Calu3 (cell line): ENCODE measurements around the gene PTGES. TPM values are rescaled to one million over a fixed set of nuclear protein-coding genes. Genes with fewer than 3 reads are reported as not detected.

Experiments used
- BruUV-seq: library from RNA; stranded (reverse); fragments of 400-500 nt; replicated peaks from 2 replicates; lab custom pipeline; 2021; lab: Mats Ljungman, UMichigan
- CTCF ChIA-PET: fragments of 300-600 bp; sonication (Branson Sonifier 250); formaldehyde crosslinking; loops from one replicate; lab custom pipeline; 2022; ENCODE audit warnings: antibody characterized with exemption; lab: Charles Lee
- DNase-seq: peaks from one replicate; pipeline ENCODE4 v3.0.0; 2022
- H3K27ac Mint-ChIP-seq: one replicate; pipeline ENCODE4 v1.8.0; 2022; ENCODE audit warnings: mixed read lengths; ENCODE audit not compliant: unreplicated experiment
- H3K27me3 Mint-ChIP-seq: one replicate; pipeline ENCODE4 v1.8.0; 2022; ENCODE audit warnings: mixed read lengths; ENCODE audit not compliant: unreplicated experiment
- H3K36me3 Mint-ChIP-seq: one replicate; pipeline ENCODE4 v1.8.0; 2022; ENCODE audit warnings: mild to moderate bottlenecking, moderate library complexity, mixed read lengths; ENCODE audit not compliant: insufficient read depth, unreplicated experiment
- H3K4me1 Mint-ChIP-seq: one replicate; pipeline ENCODE4 v1.8.0; 2022; ENCODE audit warnings: mild to moderate bottlenecking, low read depth, mixed read lengths; ENCODE audit not compliant: unreplicated experiment
- H3K4me3 Mint-ChIP-seq: one replicate; pipeline ENCODE4 v1.8.0; 2022; ENCODE audit warnings: mild to moderate bottlenecking, low read depth, moderate library complexity, mixed read lengths; ENCODE audit not compliant: unreplicated experiment
- H3K9me3 Mint-ChIP-seq: one replicate; pipeline ENCODE4 v1.8.0; 2022; ENCODE audit warnings: low read depth, mixed read lengths; ENCODE audit not compliant: unreplicated experiment
- intact Hi-C: fragments of 100-400 bp; cut with micrococcal nuclease; formaldehyde crosslinking; loops from one replicate; pipeline ENCODE4 v1.10.0; 2022; ENCODE audit not compliant: unreplicated experiment
- total RNA-seq: library from RNA; stranded (reverse); gene quantifications from 2 replicates; pipeline ENCODE4 v1.2.3, GENCODE V29; 2022
- TF ChIP-seq, protein P1 (sequence below): fragments of 200-600 bp; IDR thresholded peaks from one replicate; pipeline ENCODE4 v1.8.0; 2022; ENCODE audit warnings: antibody characterized with exemption; ENCODE audit not compliant: unreplicated experiment

The PTGES gene
- total RNA-seq, 1 experiment from 2014 or later = 6.3 TPM

DNA sequence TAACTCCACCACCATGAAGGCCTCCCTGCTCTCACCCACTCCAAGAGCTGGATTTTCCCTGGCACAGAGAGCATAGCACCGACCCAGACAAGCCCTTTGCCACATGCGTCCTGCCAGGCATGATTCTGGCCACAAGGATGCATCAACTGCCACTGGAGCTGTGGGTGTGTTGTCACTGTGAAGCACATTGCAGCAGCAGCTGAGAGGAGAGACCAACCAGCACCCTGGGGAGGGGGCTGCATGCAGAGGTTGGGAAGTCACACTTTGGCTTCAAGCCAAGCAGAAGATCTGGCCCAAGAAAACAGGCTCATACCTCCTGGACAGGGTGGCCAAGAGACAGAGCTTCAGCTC lies 22.6 kb upstream of the PTGES start:
- TF ChIP-seq, protein P1, sequence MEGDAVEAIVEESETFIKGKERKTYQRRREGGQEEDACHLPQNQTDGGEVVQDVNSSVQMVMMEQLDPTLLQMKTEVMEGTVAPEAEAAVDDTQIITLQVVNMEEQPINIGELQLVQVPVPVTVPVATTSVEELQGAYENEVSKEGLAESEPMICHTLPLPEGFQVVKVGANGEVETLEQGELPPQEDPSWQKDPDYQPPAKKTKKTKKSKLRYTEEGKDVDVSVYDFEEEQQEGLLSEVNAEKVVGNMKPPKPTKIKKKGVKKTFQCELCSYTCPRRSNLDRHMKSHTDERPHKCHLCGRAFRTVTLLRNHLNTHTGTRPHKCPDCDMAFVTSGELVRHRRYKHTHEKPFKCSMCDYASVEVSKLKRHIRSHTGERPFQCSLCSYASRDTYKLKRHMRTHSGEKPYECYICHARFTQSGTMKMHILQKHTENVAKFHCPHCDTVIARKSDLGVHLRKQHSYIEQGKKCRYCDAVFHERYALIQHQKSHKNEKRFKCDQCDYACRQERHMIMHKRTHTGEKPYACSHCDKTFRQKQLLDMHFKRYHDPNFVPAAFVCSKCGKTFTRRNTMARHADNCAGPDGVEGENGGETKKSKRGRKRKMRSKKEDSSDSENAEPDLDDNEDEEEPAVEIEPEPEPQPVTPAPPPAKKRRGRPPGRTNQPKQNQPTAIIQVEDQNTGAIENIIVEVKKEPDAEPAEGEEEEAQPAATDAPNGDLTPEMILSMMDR = no peak
- H3K27me3 Mint-ChIP-seq = no peaks in the 10 kb centered on the region
- CTCF ChIA-PET = interaction anchor here (1.0 kb wide), 1 partner anchor 19 kb away, joined by 3 read pairs; no protein-coding TSS in a partner anchor
- no peak overlapping the region for H3K27ac Mint-ChIP-seq
- H3K9me3 Mint-ChIP-seq = no peaks in the 10 kb centered on the region
- H3K4me3 Mint-ChIP-seq = no peak overlapping the region
- no peak for DNase-seq
- peaks cover 16% of the 10 kb centered on the region for H3K36me3 Mint-ChIP-seq
- H3K4me1 Mint-ChIP-seq = peaks cover 26% of the 10 kb centered on the region
- BruUV-seq = no TSS peak
- intact Hi-C loops = loop anchor here (10.0 kb wide), 1 partner anchor 641 kb away; no protein-coding TSS in a partner anchor

DNA sequence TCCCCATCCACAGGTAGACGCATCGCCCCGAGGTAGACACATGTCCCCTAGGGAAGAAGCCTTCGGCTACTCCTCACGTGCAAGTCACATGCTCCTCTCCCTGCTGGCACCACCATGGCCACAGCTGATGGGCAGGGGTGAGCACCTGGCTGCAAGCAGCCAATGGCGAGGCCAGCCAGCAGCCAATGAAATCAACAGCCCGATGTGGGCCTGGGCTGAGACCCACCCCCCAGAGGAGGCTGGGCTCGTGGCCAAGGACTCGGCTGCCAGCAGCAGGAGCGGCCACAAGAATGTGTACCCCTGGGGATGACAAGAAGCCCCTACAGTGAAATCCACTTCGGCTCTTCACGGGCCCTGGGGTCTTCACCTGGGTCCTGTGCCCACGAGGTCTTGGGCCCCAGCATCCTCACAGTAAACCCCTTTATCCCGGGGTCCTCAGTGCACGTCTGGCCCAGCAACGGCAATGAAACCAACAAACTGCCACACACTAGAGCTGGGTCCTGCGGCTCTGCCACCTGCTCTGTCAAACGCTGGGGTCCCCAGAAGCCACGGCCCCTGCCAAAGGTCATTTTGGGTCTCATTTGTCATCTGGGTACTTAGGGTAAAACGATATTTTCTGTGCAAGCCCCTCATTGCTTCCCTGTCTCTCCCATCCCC lies 22.1 kb upstream of the PTGES start:
- intact Hi-C loops = loop anchor here (10.0 kb wide), 1 partner anchor 640 kb away; no protein-coding TSS in a partner anchor
- no peak for DNase-seq
- peaks cover 16% of the 10 kb centered on the region for H3K36me3 Mint-ChIP-seq
- H3K27me3 Mint-ChIP-seq = no peaks in the 10 kb centered on the region
- H3K9me3 Mint-ChIP-seq = no peaks in the 10 kb centered on the region
- H3K4me1 Mint-ChIP-seq = peaks cover 26% of the 10 kb centered on the region
- CTCF ChIA-PET = interaction anchor here (1.0 kb wide), 1 partner anchor 19 kb away, joined by 3 read pairs; no protein-coding TSS in a partner anchor
- H3K27ac Mint-ChIP-seq = no peak overlapping the region
- TF ChIP-seq, protein P1 = no peak
- no peak overlapping the region for H3K4me3 Mint-ChIP-seq
- BruUV-seq = no TSS peak

DNA sequence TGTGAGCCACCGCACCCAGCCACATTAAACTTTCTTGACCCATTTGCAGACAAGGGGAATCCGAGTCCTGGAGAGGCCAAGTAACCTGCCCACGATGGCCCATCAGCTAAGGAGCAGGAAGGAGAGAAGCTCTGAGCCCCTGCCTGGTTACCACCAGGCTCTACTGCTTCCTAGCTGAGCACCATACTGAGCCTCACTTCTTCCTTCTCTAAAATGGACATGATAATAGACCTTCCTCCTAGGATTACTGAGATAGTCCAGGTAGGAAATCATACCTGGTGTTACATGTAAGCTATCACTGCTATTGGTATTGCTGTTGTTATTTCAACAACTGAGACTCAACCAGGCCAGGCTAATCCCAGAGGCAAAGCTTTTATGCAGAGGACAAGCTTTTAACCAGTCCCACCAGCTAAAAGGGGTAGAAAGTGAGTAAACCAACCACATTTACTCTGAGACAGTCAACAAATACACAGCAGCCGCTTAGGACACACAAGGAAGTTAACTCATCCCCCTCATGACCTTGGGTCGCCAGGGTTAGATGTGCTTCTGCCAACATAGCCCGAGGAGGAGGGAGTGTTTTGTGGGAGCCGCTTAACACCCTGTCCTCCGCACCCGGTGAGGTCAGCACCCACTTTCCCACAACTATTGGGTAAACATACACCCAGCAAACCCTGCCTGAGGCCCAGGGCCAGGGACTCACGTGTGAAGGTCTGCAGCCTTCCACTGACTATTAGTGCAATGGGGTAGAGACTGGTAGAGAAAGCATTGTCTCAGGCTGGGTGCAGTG lies 20.6 kb upstream of the PTGES start:
- Mint-ChIP-seq H3K27me3 (no peaks in the 10 kb centered on the region), H3K4me1 (peaks cover 26% of the 10 kb centered on the region), H3K27ac (no peak overlapping the region), H3K4me3 (no peak overlapping the region), H3K9me3 (no peaks in the 10 kb centered on the region), H3K36me3 (peaks cover 16% of the 10 kb centered on the region)
- DNase-seq = peak; percentile 39
- CTCF ChIA-PET = interaction anchor here (0.5 to 1.0 kb wide), 2 partner anchors 36 to 140 kb away, joined by 3 to 4 read pairs; no protein-coding TSS in a partner anchor
- no TSS peak for BruUV-seq
- intact Hi-C loops = loop anchor here (10.0 kb wide), 1 partner anchor 639 kb away; no protein-coding TSS in a partner anchor
- TF ChIP-seq, protein P1 = no peak

DNA sequence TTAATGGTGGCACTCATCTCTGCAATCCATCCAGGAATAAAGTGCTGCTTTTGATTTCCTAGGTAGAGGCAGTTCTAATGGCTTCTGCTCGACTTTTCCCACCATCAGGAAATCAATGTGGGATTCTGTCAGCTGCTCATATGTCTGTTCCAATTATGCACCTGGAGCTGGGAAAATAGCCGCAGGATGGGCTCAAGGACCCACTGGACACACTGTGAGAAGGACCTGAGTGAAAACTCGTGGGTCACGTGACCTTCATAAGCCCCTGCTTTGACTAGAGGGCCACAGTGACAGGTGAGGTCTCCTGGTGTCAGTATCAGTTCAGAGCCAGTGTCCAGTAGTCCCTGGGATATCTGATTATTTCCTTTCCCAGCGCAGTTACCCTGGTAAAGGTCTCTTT lies 17.9 kb upstream of the PTGES start:
- no TSS peak for BruUV-seq
- Mint-ChIP-seq H3K36me3 (no peaks in the 10 kb centered on the region), H3K4me1 (peaks cover 14% of the 10 kb centered on the region), H3K4me3 (no peak overlapping the region), H3K27me3 (no peaks in the 10 kb centered on the region), H3K27ac (no peak overlapping the region), H3K9me3 (no peaks in the 10 kb centered on the region)
- TF ChIP-seq, protein P1 = no peak
- CTCF ChIA-PET = no interaction called here
- no peak for DNase-seq
- intact Hi-C loops = loop anchor here (10.0 kb wide), 1 partner anchor 636 kb away; no protein-coding TSS in a partner anchor
